ENCODE measurements around the gene CFAP53. TPM values are rescaled to one million over a fixed set of nuclear protein-coding genes. Genes with fewer than 3 reads are reported as not detected.
"Not testable (repeated sequence)": the region's sequence is repeated elsewhere in the genome, so short reads cannot be mapped to it uniquely, and the experiment has no call there.

Gene CFAP53, protein sequence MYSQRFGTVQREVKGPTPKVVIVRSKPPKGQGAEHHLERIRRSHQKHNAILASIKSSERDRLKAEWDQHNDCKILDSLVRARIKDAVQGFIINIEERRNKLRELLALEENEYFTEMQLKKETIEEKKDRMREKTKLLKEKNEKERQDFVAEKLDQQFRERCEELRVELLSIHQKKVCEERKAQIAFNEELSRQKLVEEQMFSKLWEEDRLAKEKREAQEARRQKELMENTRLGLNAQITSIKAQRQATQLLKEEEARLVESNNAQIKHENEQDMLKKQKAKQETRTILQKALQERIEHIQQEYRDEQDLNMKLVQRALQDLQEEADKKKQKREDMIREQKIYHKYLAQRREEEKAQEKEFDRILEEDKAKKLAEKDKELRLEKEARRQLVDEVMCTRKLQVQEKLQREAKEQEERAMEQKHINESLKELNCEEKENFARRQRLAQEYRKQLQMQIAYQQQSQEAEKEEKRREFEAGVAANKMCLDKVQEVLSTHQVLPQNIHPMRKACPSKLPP
- 0.11 TPM for total RNA-seq
- long read RNA-seq = 0 reads

DNA sequence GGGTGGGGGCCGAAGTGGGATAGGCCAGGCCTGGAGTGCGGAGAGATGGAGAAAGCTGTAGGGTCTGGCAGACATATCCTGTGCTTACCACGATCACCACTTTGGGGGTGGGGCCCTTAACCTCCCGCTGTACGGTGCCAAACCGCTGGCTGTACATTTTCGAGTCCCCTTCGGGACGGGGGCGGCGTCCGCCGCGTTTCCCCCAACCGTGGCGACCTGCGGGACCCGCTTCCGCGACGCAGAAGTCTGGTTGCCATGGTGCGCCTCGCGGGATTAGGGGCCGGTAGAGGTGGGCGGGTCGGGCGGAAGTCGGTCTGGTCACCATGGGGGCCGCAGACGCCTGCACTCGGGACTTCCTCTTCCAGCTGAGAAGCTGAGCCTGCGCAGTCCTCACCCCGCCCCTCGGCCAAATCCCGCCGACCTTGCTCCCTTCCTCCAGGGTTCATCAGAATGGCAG is at the start of gene CFAP53:
CFAP53 (minus strand) TSS at position 248 of the 457 bp plus-strand sequence; CDS start at position 157, 91 bp downstream.
- intact Hi-C loops (cut with DNase I) = no loop called here
- DNase-seq (peak; percentile 96), ATAC-seq (ENCODE audit: poor library complexity) (peak; percentile 98)

DNA sequence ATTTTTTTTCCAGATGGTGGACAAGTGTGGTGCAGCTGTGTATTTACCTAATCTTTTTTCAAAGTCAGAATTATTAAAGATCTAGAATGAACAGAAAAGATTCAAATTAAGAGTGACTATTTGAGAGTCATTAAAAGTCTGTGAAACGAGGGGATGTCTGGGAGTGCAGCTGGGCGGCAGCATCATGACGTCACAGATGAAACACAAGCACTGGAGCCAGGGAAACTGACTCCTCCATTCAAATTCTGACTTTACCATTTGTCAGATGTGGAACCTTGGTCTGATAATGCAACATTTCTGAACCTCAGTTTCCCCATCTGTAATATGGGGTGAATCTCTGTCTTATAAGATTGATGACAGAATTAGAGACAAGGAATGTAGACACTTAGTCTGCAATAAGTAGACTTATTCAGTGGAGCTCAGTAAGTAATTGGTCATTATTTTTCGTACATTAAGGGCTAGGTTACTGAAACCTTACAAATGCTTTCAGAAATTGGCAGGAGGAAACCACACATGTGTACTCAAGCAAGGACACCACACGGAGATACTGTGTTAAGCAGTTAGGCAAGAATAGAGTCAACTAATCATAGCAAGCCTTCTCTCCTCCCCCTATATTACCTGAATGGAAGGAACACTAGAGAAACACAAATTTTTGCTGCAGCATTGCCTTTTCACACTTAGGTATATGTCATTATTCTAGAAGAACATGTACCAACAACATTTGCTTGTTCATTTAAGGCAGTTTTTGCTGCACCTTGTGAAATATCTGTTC is 49.0 kb upstream of the CFAP53 start:
- intact Hi-C loops (cut with DNase I) = no loop called here
- no peak for ATAC-seq (ENCODE audit: poor library complexity)
- no peak for DNase-seq

DNA sequence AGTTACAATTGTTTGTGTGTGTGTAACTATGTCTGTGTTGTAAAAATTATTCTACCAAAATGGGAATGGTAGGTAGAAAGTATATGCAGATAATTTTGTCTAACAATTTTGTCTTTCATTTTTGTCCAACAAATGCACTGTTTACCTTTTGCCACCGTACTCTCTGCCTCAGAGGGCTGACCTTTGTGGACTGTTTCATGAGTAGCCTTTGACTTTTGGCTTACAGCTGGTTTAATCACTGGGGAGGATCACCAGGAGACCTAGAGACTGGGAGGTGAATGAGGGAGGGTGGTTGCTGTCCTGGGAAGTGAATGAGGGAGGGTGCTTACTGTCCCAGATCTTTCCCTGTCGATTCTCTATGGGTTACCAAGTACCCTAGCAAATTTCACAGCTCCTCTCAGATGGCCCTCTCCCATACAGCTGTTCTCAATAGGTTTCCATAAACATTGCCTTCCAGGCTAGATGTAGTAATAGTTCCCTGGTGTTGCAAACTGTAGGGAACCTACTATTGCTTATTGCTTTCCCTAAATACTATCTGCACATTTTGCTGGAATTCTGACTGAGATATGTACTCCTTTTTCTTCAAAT is 47.7 kb upstream of the CFAP53 start:
- no peak for DNase-seq
- intact Hi-C loops (cut with DNase I) = no loop called here

DNA sequence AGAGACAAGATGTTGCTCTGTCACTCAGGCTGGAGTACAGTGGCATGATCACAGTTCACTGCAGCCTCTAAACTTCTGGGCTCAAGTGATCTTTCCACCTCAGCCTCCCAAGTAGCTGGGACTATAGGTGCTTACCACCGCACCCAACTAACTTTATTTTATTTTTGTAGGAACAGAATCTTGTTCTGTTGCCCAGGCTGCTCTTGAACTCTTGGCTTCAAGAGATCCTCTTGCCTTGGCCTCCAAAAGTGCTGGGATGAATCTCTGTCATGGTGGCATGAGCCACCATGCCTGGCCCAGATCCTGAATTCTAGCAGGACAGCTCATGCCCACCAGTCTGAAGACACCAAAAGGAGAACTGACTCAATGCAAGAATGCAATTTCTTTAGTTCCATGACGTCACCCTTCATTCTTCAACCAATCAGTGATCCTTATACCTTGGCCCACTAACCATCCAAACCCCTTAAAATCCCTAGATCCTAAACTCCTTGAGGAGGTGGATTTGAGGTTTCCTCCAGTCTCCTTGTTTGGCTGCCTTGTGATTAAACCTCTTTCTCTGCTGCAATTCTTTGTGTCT is 46.8 kb upstream of the CFAP53 start:
- DNase-seq = no peak
- intact Hi-C loops (cut with DNase I) = no loop called here
- no peak for ATAC-seq (ENCODE audit: poor library complexity)

More for the DNA sequence above, 47.7 kb upstream of the CFAP53 start:
- ATAC-seq (ENCODE audit: poor library complexity) = no peak

DNA sequence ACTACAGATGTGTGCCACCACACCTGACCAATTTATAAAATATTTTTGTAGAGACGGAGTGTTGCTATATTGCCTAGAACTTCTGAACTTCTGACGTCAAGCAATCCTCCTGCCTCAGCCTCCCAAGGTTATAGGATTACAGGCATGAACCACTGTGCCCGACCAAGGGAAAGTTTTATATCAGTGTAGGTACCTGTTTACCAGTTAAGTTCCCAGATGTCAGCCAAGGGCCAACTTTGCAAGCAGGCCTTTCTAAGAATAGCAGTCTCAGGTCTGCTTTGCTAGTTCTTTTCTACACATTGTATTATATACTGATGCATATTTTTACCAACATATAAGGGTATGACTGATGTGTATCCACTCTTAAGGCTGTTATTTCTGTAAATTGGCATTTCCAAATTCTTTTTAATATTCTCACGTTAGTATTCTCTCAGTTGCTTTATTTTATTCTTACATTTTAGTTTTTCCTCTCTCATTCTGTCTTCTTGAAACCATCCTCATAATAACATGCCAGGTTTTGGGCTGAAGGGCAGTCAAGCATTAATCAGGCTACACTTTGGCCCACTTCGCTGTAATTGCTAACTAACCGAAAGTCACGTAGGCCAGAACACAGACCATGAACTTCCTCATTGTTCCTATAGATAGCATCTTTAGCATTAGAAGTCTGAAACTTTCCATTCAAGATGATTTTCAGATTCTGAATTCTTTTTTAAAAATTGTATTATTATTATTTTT is 46.2 kb upstream of the CFAP53 start:
- intact Hi-C loops (cut with DNase I) = no loop called here
- ATAC-seq (ENCODE audit: poor library complexity) (no peak), DNase-seq (no peak)

DNA sequence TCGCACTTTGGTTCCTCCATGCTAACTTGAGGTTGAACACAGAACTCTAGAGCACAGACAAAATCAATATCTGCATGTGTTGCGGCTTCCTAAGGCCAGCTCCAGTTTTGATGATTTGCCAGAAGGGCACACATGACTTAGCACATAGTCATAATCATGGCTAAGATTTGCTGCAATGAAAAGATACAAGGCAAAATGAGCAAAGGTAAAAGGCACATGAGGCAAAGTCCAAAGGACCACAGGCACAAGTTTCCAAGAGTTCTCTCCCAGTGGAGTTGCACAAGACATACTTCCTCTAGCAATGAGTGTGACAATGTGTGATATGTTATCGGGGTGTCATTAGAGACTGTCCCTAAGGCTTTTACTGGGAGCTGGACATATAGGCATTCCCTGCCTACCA is 45.4 kb upstream of the CFAP53 start:
- DNase-seq (no peak), ATAC-seq (ENCODE audit: poor library complexity) (no peak)
- intact Hi-C loops (cut with DNase I) = no loop called here

DNA sequence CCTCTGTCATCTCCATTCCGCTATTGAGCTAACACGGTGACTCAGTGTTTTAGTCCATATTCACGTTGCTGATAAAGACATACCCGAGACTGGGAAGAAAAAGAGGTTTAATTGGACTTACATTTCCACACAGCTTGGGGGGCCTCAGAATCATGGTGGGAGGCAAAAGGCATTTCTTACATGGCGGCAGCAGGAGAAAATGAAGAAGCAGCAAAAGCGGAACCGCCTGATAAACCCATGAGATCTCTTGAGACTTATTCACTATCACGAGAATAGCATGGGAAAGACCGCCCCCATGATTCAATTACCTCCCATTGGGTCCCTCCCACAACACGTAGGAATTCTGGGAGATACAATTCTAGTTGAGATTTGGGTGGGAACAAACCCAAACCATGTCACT is 43.8 kb upstream of the CFAP53 start:
- intact Hi-C loops (cut with DNase I) = no loop called here
- no peak for ATAC-seq (ENCODE audit: poor library complexity)
- no peak for DNase-seq

DNA sequence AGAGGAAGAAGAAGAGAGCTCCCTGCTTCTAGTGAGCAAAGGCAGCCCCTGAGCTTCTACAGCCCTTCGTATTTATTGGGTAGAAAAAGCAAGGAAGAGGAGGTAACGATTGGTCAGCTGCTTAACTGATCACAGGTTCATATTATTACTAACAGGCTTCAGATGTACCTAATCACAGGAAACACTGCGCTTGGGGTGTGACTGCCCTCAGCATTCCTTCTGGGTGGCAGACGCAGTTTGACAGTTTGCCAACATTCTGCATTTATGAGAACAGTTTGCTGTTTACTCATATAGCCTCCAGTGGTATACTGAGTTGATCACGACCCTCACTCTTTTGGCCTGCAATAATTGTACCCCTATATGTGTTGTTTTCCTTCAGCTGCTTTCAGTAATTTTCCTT is 42.6 kb upstream of the CFAP53 start:
- ATAC-seq (ENCODE audit: poor library complexity) = not testable (repeated sequence)

DNA sequence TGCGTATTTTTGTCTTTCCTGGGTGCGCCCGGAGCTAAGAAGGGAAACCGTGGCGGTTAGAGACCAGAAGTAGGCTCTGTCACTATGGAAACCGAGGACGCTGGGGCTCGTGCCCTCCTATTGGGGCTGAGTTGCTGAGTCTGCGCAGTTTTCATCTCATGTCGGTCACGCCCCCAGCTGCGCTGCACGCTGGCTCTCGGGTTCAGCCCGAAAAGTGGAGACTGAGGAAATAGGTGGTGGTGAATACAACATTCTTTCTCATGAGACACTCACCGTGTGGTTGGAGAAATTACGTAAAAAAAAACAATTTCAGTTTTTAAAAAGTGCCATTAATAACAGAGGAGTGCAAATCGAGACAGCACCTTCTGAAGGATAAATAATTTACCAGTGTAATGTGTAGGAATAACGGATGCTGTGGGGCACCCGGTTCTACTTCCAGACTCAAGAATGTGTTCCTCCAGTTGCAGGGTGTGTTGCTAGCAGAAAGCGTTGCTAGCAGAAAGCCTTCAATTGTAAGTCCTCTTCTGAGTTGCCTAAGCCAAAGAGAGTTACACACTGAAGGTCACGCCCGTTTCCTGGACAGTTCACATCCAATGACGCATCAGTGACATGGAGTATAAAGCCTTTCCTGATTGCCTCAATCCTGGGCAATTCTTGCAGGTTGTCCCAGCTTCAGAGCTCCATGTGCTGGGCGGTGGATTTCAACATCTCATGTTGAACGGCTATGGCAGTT is 41.6 kb upstream of the CFAP53 start:
- intact Hi-C loops (cut with DNase I) = no loop called here
- peak; percentile 100 for ATAC-seq (ENCODE audit: poor library complexity)

More for the DNA sequence above, 42.6 kb upstream of the CFAP53 start:
- intact Hi-C loops (cut with DNase I); DNase-seq: not testable (repeated sequence)

DNA sequence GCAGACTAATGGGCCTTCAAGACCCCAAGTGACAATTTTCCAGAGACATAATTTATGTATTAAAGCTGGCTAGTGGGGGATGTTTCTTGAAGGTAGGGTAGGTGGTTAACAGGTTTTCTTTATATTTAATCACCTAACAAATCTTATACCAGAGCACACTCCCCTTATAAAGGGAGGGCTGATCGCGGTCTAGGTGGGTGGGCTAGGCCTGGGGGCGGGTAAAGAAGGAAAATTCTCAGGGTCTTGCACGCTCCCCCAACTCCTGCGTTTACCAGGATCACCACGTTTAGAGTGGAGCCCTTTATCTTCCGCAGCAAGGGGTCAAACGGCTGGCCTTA is 41.1 kb upstream of the CFAP53 start:
- ATAC-seq (ENCODE audit: poor library complexity) (no peak), DNase-seq (no peak)
- intact Hi-C loops (cut with DNase I) = no loop called here

More for the DNA sequence above, 41.6 kb upstream of the CFAP53 start:
- peak; percentile 95 for DNase-seq

DNA sequence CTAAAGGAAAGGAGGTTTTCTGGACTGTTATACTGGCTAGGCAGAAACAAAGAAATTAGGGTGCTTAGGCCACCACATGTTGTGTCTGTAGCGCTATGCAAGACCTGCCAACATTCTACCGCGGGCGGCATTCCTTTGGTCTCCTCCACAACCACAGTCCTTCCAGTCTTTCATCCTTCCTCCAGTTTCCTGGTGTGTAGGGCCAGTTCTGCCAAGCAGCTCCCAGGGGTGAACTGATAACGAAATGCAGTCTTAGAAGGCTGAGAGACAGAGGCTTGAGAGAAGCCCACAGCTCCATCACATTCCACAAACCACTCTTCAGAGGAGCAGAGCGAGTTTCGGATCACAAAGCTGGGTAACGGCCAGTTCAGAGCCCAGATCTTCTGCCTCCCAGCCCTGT is 40.6 kb upstream of the CFAP53 start:
- intact Hi-C loops (cut with DNase I) = no loop called here
- ATAC-seq (ENCODE audit: poor library complexity) = peak; percentile 11
- DNase-seq = no peak

DNA sequence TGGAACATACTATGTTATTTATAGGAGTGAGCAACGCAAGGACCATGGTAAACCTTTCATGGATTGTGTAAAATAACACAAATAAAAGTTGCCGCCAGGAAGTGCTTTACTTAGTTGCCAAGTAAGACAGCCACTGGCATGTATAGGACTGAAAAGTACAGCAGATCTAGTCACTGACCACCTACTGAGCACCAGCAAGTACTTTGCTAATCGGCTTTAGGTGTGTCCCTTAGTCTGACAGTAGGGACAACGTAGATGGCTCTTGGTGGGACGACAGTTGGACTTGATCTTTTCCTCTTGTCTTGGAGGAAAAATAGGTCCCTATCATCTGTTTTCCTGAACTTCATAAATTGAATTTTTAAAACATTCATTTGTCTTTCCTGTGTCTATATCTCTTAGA is 34.8 kb upstream of the CFAP53 start:
- DNase-seq (no peak), ATAC-seq (ENCODE audit: poor library complexity) (no peak)
- intact Hi-C loops (cut with DNase I) = no loop called here

DNA sequence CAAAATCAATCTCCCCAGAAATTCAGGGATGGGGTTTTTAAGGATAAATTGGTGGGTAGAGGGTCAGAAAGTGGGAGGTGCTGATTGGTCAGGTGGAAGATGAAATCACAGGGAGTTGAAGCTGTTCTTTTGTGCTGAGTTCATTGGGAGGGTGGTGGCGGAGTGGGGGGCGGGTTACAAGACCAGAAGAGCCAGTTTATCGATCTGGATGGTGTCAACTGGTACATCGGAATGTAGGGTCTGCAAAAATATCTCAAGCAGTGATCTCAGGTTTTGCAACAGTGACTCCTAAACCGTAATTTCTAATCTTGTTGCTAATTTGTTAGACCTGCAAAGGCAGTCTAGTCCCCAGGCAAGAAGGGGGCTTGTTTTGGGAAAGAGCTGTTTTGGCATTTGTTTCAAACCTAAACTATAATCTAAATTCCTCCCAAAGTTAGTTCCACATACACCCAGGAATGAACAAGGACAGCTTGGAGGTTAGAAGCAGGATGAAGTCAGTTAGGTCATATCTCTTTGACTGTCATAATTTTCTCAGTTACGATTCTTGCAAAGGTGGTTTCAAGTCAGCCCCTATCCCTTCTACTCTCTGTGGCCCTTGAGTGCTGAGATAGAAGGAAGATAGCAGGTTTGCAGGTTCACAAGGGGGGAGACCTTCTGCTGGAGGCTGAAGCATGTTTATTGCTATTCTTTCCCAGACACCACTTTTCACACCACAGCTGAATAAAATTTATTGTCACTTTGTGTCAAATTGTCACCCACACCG is 33.5 kb upstream of the CFAP53 start:
- no peak for DNase-seq
- intact Hi-C loops (cut with DNase I) = no loop called here
- no peak for ATAC-seq (ENCODE audit: poor library complexity)

DNA sequence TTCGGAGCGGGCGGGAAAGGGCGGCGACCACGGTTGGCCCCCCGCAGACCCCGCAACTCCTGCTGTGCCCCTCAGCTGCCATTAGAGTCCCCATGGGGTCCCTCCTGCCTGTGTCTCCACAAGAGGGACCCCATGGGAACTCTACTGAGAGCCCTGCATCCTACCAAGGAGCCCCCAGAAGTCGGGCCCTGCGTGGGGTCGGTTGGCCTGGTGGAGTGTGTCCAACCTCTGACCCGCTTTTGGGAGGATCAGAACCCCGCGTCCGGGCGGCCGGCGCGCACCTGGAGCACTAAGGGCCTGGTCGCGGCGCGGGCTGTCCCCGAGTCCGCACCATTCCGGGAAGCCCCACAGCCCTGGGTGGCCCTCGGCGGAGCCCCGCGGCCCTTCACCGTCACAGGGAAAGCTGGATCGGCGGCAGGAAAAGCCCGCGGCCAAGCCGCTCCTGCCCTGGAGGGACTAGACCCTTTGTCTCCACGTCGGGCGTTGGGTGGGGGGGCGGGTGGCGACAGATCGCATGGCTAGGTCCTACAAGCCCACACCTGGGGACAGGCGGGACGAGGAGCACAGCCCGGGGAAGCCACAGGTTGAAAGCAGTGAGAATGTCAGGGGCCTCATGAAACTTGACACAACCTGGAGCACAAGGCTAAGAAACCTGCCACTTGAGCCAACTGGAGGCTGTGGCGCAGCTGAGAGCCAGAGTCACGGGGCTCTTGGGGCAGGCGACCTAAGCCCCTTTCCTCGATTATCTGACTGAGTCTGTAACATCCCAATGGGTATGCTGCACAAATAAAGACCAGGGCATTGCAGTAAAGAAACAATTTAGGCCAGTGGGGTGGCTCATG is 32.4 kb upstream of the CFAP53 start:
- no peak for DNase-seq
- peak; percentile 28 for ATAC-seq (ENCODE audit: poor library complexity)
- intact Hi-C loops (cut with DNase I) = no loop called here

DNA sequence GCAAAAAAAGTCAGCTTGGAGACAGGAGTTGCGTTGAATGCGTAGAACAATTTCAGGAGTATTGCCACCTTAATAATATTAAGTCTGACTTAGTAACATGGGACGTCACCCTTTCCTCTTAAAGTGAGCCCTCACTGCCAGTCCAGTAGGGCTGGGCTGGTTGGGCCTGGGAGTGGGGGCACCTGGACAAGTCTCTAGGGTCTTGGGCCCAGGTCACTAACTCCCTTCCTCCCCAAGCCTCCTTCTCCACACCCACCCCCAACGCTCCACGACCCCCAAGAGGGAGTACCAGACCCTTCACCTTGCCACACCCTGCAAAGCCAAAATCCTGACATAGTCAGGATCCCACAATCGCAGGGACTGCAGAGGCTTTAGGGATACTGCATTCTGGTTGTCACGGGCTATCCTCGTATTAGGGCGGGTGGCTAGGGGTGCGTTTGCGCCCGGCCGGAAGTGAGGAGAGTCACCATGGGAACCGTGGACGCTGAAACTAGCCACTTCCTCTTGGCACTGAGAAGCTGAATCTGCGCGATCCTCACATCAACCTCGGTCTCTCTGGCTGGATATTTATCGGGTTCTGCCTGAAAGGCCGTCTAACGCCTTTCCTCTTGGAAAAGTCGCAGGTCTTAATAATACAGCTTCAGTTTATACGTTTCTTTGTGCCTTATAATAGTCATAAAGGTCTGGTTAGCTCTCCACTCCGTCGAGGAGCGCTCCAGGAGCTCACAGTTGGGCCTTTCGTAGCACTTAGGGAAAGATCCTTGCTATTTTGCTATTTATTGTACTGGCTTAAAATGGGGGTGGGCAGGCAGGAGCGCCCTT is 31.5 kb upstream of the CFAP53 start:
- intact Hi-C loops (cut with DNase I) = no loop called here
- peak; percentile 89 for DNase-seq
- peak; percentile 97 for ATAC-seq (ENCODE audit: poor library complexity)

Data from Right ventricle myocardium superior (tissue), 1 donor.